OCI-LY7 (cell line): ENCODE data around the gene MYO7A.

Experiments
- EZH2phosphoT487 ChIP-seq: fragments of 200-600 bp; sonication (generic); IDR thresholded peaks from 2 replicates; pipeline ENCODE4 v1.6.1; 2018; ENCODE audit warnings: low read depth, borderline replicate concordance, mild to moderate bottlenecking, mixed run types, antibody characterized with exemption, low read length, moderate library complexity, mixed read lengths
- TF ChIP-seq, protein P1 (sequence below): fragments of 200-600 bp; sonication (generic); conservative IDR thresholded peaks from 2 replicates; pipeline ENCODE4 v1.5.1; 2014; ENCODE audit warnings: mild to moderate bottlenecking, antibody characterized with exemption, low read length, moderate library complexity, mixed read lengths

DNA sequence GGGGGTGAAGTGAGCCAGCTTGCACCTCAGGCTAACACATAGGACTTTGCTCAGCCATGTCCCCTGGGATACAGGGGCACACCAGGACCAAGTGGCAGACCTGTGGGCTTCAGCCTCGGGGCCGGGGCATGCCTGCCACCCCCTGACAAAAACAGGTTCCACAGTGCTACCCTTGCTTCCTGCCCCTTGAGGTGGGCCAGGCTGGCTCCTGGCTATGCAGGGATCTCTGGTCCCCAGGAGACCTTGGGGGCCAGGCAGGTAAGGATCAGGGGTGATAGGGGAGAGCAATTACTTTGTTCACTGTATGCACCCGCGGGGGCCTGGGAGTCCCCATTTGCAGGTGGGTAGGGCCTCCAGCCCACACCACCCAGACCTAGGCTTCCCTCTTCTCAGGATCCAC is 2.4 kb upstream of the MYO7A start:
- TF ChIP-seq, protein P1, sequence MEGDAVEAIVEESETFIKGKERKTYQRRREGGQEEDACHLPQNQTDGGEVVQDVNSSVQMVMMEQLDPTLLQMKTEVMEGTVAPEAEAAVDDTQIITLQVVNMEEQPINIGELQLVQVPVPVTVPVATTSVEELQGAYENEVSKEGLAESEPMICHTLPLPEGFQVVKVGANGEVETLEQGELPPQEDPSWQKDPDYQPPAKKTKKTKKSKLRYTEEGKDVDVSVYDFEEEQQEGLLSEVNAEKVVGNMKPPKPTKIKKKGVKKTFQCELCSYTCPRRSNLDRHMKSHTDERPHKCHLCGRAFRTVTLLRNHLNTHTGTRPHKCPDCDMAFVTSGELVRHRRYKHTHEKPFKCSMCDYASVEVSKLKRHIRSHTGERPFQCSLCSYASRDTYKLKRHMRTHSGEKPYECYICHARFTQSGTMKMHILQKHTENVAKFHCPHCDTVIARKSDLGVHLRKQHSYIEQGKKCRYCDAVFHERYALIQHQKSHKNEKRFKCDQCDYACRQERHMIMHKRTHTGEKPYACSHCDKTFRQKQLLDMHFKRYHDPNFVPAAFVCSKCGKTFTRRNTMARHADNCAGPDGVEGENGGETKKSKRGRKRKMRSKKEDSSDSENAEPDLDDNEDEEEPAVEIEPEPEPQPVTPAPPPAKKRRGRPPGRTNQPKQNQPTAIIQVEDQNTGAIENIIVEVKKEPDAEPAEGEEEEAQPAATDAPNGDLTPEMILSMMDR: no peak
- TF ChIP-seq EZH2phosphoT487: no peak
